K562 (cell line): Measurements from ENCODE around the gene PGS1. TPM values are rescaled to one million over a fixed set of nuclear protein-coding genes. Genes with fewer than 3 reads are reported as not detected.

Experiments
- ATAC-seq: fragments of 200-7000 bp; cut with Tn5 transposase; 3 replicates; pipeline ENCODE4 v1.9.1; 2020; ENCODE audit warnings: moderate library complexity
- BruUV-seq: library from RNA; stranded (reverse); fragments of 400-500 nt; replicated peaks from 2 replicates; lab custom pipeline; 2021; lab: Mats Ljungman, UMichigan
- CTCF ChIA-PET: fragments of 300-600 bp; formaldehyde crosslinking; extraction: SDS; loops from one replicate; lab custom pipeline; 2021; ENCODE audit warnings: low intra/inter-chr PET ratio; lab: Yijun Ruan, JAX
- POLR2A ChIA-PET: fragments of 300-600, 350-650 bp; sonication (Branson Sonifier 250); formaldehyde crosslinking; extraction: SDS; loops from one replicate; lab custom pipeline; 2021; ENCODE audit warnings: antibody characterized with exemption, inconsistent platforms; lab: Yijun Ruan, JAX
- DNase-seq, 4 experiments: peaks; one replicate each; pipeline versions ENCODE4 v3.0.0 to v3.0.0-alpha.2; 2011 to 2018; ENCODE audit warnings: low spot score in 3 of 4, mixed read lengths in 3 of 4; ENCODE audit errors: extremely low read depth in 1 of 4
- FAIRE-seq: peaks from 2 replicates; lab custom pipeline; 2011; peaks lifted over from hg19 to GRCh38; lab: Jason Lieb, UNC
- H2AFZ ChIP-seq: 2 replicates; pipeline ENCODE4 v1.6.0; 2011; ENCODE audit warnings: low read depth, low read length, control low read depth, inconsistent platforms
- H3K27ac ChIP-seq: fragments of 200-600 bp; 3 replicates; pipeline ENCODE4 v1.8.0; 2011; ENCODE audit warnings: low read depth, mild to moderate bottlenecking, control low read depth, inconsistent platforms, low read length, moderate library complexity, mixed read lengths; ENCODE audit errors: extremely low read depth
- H3K27me3 ChIP-seq, 2 experiments: fragments of 300-600 bp in 1 of 2; 2 replicates in 1 of 2; 3 replicates in 1 of 2; pipeline versions ENCODE4 v1.6.0 to v1.8.0; 2011; ENCODE audit warnings: inconsistent platforms in 2 of 2, low read length in 2 of 2, mild to moderate bottlenecking in 1 of 2, mixed read lengths in 1 of 2, moderate library complexity in 1 of 2; ENCODE audit not compliant: control insufficient read depth in 2 of 2, insufficient read depth in 2 of 2
- H3K36me3 ChIP-seq: fragments of 300-600 bp; 3 replicates; pipeline ENCODE4 v1.8.0; 2011; ENCODE audit warnings: mild to moderate bottlenecking, low read length, inconsistent platforms; ENCODE audit not compliant: control insufficient read depth, insufficient read depth
- H3K4me1 ChIP-seq, 2 experiments: fragments of 200-600 bp in 1 of 2; replicated peaks in 1 of 2; 2 replicates in 1 of 2; 3 replicates in 1 of 2; pipeline versions ENCODE4 v1.5.1 to v1.8.0; 2011; ENCODE audit warnings: inconsistent platforms in 2 of 2, low read length in 2 of 2, mild to moderate bottlenecking in 1 of 2, mixed read lengths in 1 of 2, moderate library complexity in 1 of 2; ENCODE audit not compliant: control insufficient read depth in 2 of 2, insufficient read depth in 2 of 2
- H3K4me2 ChIP-seq: 2 replicates; pipeline ENCODE4 v1.6.1; 2011; ENCODE audit warnings: low read length, control low read depth, inconsistent platforms, mixed read lengths; ENCODE audit not compliant: insufficient read depth
- H3K4me3 ChIP-seq: fragments of 200-600 bp; sonication (generic), shearing (Covaris generic); 2 replicates; pipeline ENCODE4 v1.5.1; 2016; ENCODE audit warnings: control low read depth, inconsistent platforms
- H3K79me2 ChIP-seq: fragments of 200-600 bp; 3 replicates; pipeline ENCODE4 v1.8.0; 2011; ENCODE audit warnings: low read length, inconsistent platforms; ENCODE audit not compliant: control insufficient read depth, insufficient read depth
- H3K9ac ChIP-seq, 2 experiments: 2 replicates each; pipeline versions ENCODE4 v1.6.0 to v1.6.1; 2011; ENCODE audit warnings: low read depth in 2 of 2, low read length in 2 of 2, control low read depth in 1 of 2, inconsistent platforms in 1 of 2, mild to moderate bottlenecking in 1 of 2, mixed read lengths in 1 of 2; ENCODE audit not compliant: insufficient read depth in 1 of 2
- H3K9me1 ChIP-seq: one replicate; pipeline ENCODE4 v1.6.0; 2011; ENCODE audit warnings: inconsistent platforms, mild to moderate bottlenecking, low read length, moderate library complexity; ENCODE audit not compliant: control insufficient read depth, insufficient read depth
- H3K9me3 ChIP-seq: replicated peaks from 2 replicates; pipeline ENCODE4 v1.5.1; 2011; ENCODE audit warnings: low read depth, low read length, inconsistent platforms; ENCODE audit not compliant: control insufficient read depth, insufficient read depth
- H4K20me1 ChIP-seq: replicated peaks from 2 replicates; pipeline ENCODE4 v1.6.1; 2011; ENCODE audit warnings: low read length, inconsistent platforms, mixed read lengths; ENCODE audit not compliant: control insufficient read depth, insufficient read depth
- ATF7 ChIP-seq: fragments of 450-650 bp; IDR thresholded peaks from 2 replicates; pipeline ENCODE4 v1.7.1; 2014; ENCODE audit warnings: mild to moderate bottlenecking, moderate library complexity
- POLR2H ChIP-seq: IDR thresholded peaks from 2 replicates; pipeline ENCODE4 v1.6.1; 2016; ENCODE audit warnings: missing genetic modification characterization, low read depth, mild to moderate bottlenecking, control low read depth, missing compliant biosample characterization, moderate library complexity
- PURB ChIP-seq: sonication (generic); formaldehyde crosslinking; IDR thresholded peaks from 2 replicates; pipeline ENCODE4 v1.9.0; 2021; ENCODE audit warnings: low read depth, mild to moderate bottlenecking, missing genetic modification reagents
- RBFOX2 ChIP-seq: fragments of 200-400 bp; formaldehyde crosslinking; IDR thresholded peaks from 2 replicates; pipeline ENCODE4 v1.6.1; 2017; ENCODE audit warnings: low read depth, mild to moderate bottlenecking, low read length, moderate library complexity
- RFX5 ChIP-seq: IDR thresholded peaks from 2 replicates; pipeline ENCODE4 v1.6.1; 2011; ENCODE audit warnings: low read depth, mild to moderate bottlenecking, improper control_type of control experiment, low read length
- SIN3A ChIP-seq, 2 experiments: fragments of 150-350 bp in 1 of 2; IDR thresholded peaks; 2 replicates each; pipeline ENCODE4 v1.6.1; 2011 to 2016; ENCODE audit warnings: borderline replicate concordance in 2 of 2, low read depth in 2 of 2, low read length in 2 of 2, mild to moderate bottlenecking in 2 of 2, moderate library complexity in 2 of 2; ENCODE audit not compliant: control insufficient read depth in 1 of 2
- UBTF ChIP-seq, 2 experiments: IDR thresholded peaks; 2 replicates each; pipeline ENCODE4 v1.6.1; 2012; ENCODE audit warnings: improper control_type of control experiment in 2 of 2, low read depth in 2 of 2, low read length in 2 of 2, borderline replicate concordance in 1 of 2
- YBX1 ChIP-seq: fragments of 450-650 bp; IDR thresholded peaks from 2 replicates; pipeline ENCODE4 v1.7.1; 2016; ENCODE audit warnings: mild to moderate bottlenecking
- ZNF282 ChIP-seq: sonication (generic); formaldehyde crosslinking; IDR thresholded peaks from 2 replicates; pipeline ENCODE4 v1.8.1; 2023; ENCODE audit warnings: missing genetic modification reagents
- ZNF740 ChIP-seq, 3 experiments: fragments of 200-800 bp in 1 of 3; sonication (Bioruptor generic) in 1 of 3; sonication (generic) in 1 of 3; formaldehyde crosslinking in 1 of 3; IDR thresholded peaks; 2 replicates each; pipeline versions ENCODE4 v1.6.1 to v1.8.0; 2016 to 2022; ENCODE audit warnings: mild to moderate bottlenecking in 2 of 3, missing compliant biosample characterization in 2 of 3, missing genetic modification characterization in 2 of 3, missing genetic modification reagents in 1 of 3
- WGBS: fragments of 100-300 bp; shearing (Covaris generic); methylation state at CpG from one replicate; pipeline ENCODE4 v1.1.6; 2016; ENCODE audit warnings: low coverage, mixed read lengths; ENCODE audit not compliant: insufficient coverage; ENCODE audit errors: missing lambda C conversion rate; 5-methylcytosine and 5-hydroxymethylcytosine counted together
- in situ Hi-C: fragments of 300-500 bp; cut with MboI; formaldehyde crosslinking; loops from 4 replicates; pipeline ENCODE4 v1.15.0; 2018; ENCODE audit warnings: inconsistent platforms, mixed read lengths
- intact Hi-C: fragments of 100-400 bp; cut with micrococcal nuclease; formaldehyde crosslinking; loops from 2 replicates; pipeline ENCODE4 v1.14.2; 2022
- polyA plus RNA-seq, 8 experiments: library from polyadenylated mRNA; depleted of rRNA in 4 of 8; stranded (reverse) in 5 of 8; unstranded in 3 of 8; fragments of >200 nt; fragmentation: Nextera tagmentation in 2 of 8; fragmentation: Illumina TruSeq in 1 of 8; extraction: Ambion mirVana in 2 of 8; extraction: Trizol in 1 of 8; gene quantifications; 2 replicates each; pipeline versions ENCODE4 v1.2.1 to v1.2.3, GENCODE V29; 2011 to 2014; ENCODE audit warnings: inconsistent platforms in 1 of 8, missing spikeins in 1 of 8
- total RNA-seq, 7 experiments: library from RNA; depleted of rRNA in 6 of 7; stranded (reverse); fragments of >200 nt in 6 of 7; fragmentation: Illumina TruSeq in 2 of 7; extraction: Trizol in 2 of 7; gene quantifications; 2 replicates each; pipeline versions ENCODE4 v1.2.1 to v1.2.3, GENCODE V29; 2011 to 2021; ENCODE audit warnings: low replicate concordance in 1 of 7
- TF ChIP-seq, protein P1 (sequence below): fragments of 450-650 bp; formaldehyde crosslinking; conservative IDR thresholded peaks from 2 replicates; pipeline ENCODE4 v1.4.0; 2022; ENCODE audit warnings: mild to moderate bottlenecking, missing genetic modification characterization
- TF ChIP-seq, protein P2 (sequence below): sonication (generic); formaldehyde crosslinking; IDR thresholded peaks from 2 replicates; pipeline ENCODE4 v1.8.1; 2023; ENCODE audit warnings: mild to moderate bottlenecking, missing genetic modification reagents

PGS1 gene
- total and polyA plus RNA-seq, 9 of the 15 experiments (the other 6 are each of a cell fraction or from before 2014, with no cell fraction given): 1.3 to 39.4 (median 22.3) TPM

- TF ChIP-seq UBTF (IDR thresholded peaks at IDR 0.05; ENCODE audit: borderline replicate concordance in 1 of 2, low read depth in 2 of 2, low read length in 2 of 2) (no peak), ATF7 (peak; percentile 42), SIN3A (IDR thresholded peaks at IDR 0.05; ENCODE audit: borderline replicate concordance in 2 of 2, control insufficient read depth in 1 of 2, low read depth in 2 of 2, low read length in 2 of 2) (peak in 1 of 2 experiments; percentile 50; a peak in 1 of 4 replicates)
- TF ChIP-seq, protein P1, sequence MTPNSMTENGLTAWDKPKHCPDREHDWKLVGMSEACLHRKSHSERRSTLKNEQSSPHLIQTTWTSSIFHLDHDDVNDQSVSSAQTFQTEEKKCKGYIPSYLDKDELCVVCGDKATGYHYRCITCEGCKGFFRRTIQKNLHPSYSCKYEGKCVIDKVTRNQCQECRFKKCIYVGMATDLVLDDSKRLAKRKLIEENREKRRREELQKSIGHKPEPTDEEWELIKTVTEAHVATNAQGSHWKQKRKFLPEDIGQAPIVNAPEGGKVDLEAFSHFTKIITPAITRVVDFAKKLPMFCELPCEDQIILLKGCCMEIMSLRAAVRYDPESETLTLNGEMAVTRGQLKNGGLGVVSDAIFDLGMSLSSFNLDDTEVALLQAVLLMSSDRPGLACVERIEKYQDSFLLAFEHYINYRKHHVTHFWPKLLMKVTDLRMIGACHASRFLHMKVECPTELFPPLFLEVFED (CRISPR knock-in tag): no peak
Observed at GRCh38 chr17:78356101-78356713, 22.2 kb upstream of the PGS1 start (continued).

DNA sequence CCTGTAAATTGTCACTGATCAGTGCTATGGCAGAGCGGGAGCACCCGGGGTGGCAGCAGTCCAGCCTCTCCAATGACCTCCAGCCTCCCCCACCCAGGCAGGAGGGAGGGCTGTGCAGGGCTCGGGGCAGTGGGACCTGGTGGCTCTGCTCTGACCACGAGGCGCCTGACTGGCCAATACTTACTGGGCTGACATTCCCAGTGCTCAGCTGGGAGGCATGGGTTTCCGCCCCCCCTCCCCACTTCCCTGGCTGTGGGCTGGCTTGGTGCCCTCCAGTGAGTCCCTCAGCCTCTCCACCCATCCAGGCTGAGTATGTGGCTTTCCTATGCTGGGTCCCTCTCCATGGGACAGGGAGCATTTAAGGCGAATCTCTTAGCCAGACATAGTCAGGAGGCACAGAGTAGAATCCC is 21.3 kb upstream of the PGS1 start:
- ATAC-seq: no peak
- FAIRE-seq: no peak
- Histone ChIP-seq H3K27me3 (no peaks in the 10 kb centered on the region), H4K20me1 (peaks cover 37% of the 10 kb centered on the region), H2AFZ (no peak overlapping the region), H3K79me2 (peaks cover 41% of the 10 kb centered on the region), H3K9me1 (peaks cover 23% of the 10 kb centered on the region), H3K4me2 (peak overlapping the region; percentile 88), H3K9ac (peak overlapping the region; percentile 86 to 99; a peak in 3 of 4 replicates), H3K4me3 (peak overlapping the region; percentile 90), H3K36me3 (peaks cover 33% of the 10 kb centered on the region), H3K27ac (no peak overlapping the region), H3K9me3 (no peaks in the 10 kb centered on the region), H3K4me1 (peaks cover 47 to 76% of the 10 kb centered on the region in 2 experiments)
- BruUV-seq: no TSS peak
- peak in 1 of 4 experiments; percentile 22 for DNase-seq
- in situ Hi-C loops: no loop called here
- intact Hi-C loops: no loop called here
- ChIA-PET POLR2A (no interaction called here), CTCF (no interaction called here)
- WGBS: 38% methylated on average over 6 of the region's 7 CpGs
- TF ChIP-seq POLR2H (tag) (no peak), ZNF740 (CRISPR knock-in tag; IDR thresholded peaks at IDR 0.05) (peak; percentile 56; the same call in 1 of the 2 replicates), ZNF740 (tag; IDR thresholded peaks at IDR 0.05) (no peak), RBFOX2 (peak; percentile 48; the same call in 1 of the 2 replicates), ZNF282 (CRISPR knock-in tag) (no peak), YBX1 (no peak), PURB (CRISPR knock-in tag) (no peak), RFX5 (no peak)
- TF ChIP-seq, protein P2, sequence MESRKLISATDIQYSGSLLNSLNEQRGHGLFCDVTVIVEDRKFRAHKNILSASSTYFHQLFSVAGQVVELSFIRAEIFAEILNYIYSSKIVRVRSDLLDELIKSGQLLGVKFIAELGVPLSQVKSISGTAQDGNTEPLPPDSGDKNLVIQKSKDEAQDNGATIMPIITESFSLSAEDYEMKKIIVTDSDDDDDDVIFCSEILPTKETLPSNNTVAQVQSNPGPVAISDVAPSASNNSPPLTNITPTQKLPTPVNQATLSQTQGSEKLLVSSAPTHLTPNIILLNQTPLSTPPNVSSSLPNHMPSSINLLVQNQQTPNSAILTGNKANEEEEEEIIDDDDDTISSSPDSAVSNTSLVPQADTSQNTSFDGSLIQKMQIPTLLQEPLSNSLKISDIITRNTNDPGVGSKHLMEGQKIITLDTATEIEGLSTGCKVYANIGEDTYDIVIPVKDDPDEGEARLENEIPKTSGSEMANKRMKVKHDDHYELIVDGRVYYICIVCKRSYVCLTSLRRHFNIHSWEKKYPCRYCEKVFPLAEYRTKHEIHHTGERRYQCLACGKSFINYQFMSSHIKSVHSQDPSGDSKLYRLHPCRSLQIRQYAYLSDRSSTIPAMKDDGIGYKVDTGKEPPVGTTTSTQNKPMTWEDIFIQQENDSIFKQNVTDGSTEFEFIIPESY (CRISPR knock-in tag): no peak
